ENCODE measurements around the gene PRDM16. TPM values are rescaled to one million over a fixed set of nuclear protein-coding genes. Genes with fewer than 3 reads are reported as not detected.

The PRDM16 gene
- total and polyA plus RNA-seq, 2 of the 8 experiments (the other 6 are each of a cell fraction or from before 2014, with no cell fraction given), result 0.39 to 0.43 TPM

DNA sequence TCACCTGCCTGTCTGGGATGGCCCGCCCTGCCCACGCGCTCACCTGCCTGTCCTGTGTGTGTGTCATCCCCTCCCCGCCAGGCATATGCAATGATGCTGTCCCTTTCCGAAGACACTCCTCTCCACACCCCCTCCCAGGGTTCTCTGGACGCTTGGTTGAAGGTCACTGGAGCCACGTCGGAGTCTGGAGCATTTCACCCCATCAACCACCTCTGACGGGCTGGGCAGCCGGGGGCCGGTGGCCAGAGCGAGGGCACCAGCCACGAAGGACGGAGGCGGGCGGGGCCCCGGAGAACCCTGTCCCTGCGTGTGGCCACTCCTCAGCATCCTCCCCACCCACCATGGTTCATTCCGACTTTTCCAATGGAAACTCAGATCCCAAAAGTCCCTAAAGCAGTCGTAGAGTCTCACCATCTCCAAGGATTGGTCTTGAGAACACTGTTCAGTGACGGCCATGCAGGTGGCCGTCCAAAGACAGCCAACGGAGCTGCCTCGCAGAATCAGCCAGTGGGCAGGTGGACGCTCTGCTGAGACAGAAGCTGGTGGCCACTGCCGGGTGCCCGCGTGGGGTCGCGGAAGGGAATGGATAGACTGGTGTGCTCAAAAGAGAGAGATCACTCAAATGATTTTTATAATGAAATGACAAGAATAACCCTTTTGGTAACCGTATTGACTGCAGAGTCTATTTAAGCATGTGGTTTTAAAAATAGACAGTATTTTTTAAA lies 364.8 kb downstream of the PRDM16 start:
- DNase-seq (ENCODE audit: low read depth in 1 of 2, low spot score in 2 of 2), result no peak
- 91% methylated on average over 31 of the region's 31 CpGs; no CpG with 5 or more reads in 1 of the 2 experiments for WGBS, 2 experiments (ENCODE audit: extremely low coverage in 1 of 2, insufficient coverage in 1 of 2, insufficient read length in 1 of 2, insufficient replicate concordance in 2 of 2, low coverage in 1 of 2, low lambda C conversion rate in 2 of 2, missing lambda C conversion rate in 1 of 2)
- TF ChIP-seq POU5F1 (IDR thresholded peaks at IDR 0.05; ENCODE audit: low read depth, low read length) (no peak), CBX5 (IDR thresholded peaks at IDR 0.05; ENCODE audit: low read depth, low read length) (no peak), EZH2 (IDR thresholded peaks at IDR 0.05; ENCODE audit: low read depth, low read length, severe bottlenecking) (no peak), ZNF274 (IDR thresholded peaks at IDR 0.05; ENCODE audit: borderline replicate concordance, extremely low read depth, low read length) (no peak), EGR1 (IDR thresholded peaks at IDR 0.05; ENCODE audit: borderline replicate concordance, low read depth, low read length) (no peak), SP1 (IDR thresholded peaks at IDR 0.05; ENCODE audit: low read depth, low read length) (no peak), BACH1 (IDR thresholded peaks at IDR 0.05; ENCODE audit: low read length) (no peak), RBBP5 (IDR thresholded peaks at IDR 0.05; ENCODE audit: borderline replicate concordance, low read depth, low read length) (no peak), YY1 (IDR thresholded peaks at IDR 0.05; ENCODE audit: low read depth, low read length) (no peak)
- TF ChIP-seq, protein P1, sequence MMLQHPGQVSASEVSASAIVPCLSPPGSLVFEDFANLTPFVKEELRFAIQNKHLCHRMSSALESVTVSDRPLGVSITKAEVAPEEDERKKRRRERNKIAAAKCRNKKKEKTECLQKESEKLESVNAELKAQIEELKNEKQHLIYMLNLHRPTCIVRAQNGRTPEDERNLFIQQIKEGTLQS (IDR thresholded peaks at IDR 0.05; ENCODE audit: insufficient read depth, low read depth, low read length), result no peak

More for the DNA sequence above, 364.8 kb downstream of the PRDM16 start:
- H4K20me1 ChIP-seq (replicated peaks in 1 of 2; ENCODE audit: control insufficient read depth in 1 of 2, insufficient read depth in 2 of 2, low read length in 2 of 2), result peaks cover 0 to 5% of the 10 kb centered on the region in 2 experiments
- no peak overlapping the region for H3K9ac ChIP-seq (replicated peaks in 1 of 4; ENCODE audit: extremely low read depth in 1 of 4, low read depth in 3 of 4, low read length in 3 of 4)
- no peak overlapping the region for H3K56ac ChIP-seq (replicated peaks; ENCODE audit: insufficient read length, low read depth, low read length)
- H3K23ac ChIP-seq (ENCODE audit: insufficient read length), result no peak overlapping the region
- no peak overlapping the region for H2BK5ac ChIP-seq (ENCODE audit: low read depth, low read length)
- H2AFZ ChIP-seq (ENCODE audit: low read length), result no peak overlapping the region
- H3K79me2 ChIP-seq (ENCODE audit: control insufficient read depth in 1 of 2, insufficient read depth in 2 of 2, low read length in 2 of 2), result no peaks in the 10 kb centered on the region
- H3K23me2 ChIP-seq (ENCODE audit: low read depth, low read length), result no peaks in the 10 kb centered on the region
- no peaks in the 10 kb centered on the region for H3K79me1 ChIP-seq (ENCODE audit: low read depth, low read length)
- H3K4me1 ChIP-seq (replicated peaks in 1 of 4; ENCODE audit: control insufficient read depth in 3 of 4, insufficient read depth in 4 of 4, low read length in 3 of 4), result peaks cover 0 to 5% (median 1%) of the 10 kb centered on the region in 4 experiments; a peak in 2 of 7 replicates
- H3K27ac ChIP-seq (ENCODE audit: low read depth, low read length), result no peak overlapping the region
- no peaks in the 10 kb centered on the region for H3K9me3 ChIP-seq (ENCODE audit: insufficient read depth in 2 of 2, low read depth in 1 of 2, low read length in 1 of 2)
- H4K5ac ChIP-seq (ENCODE audit: insufficient read length, low read depth, low read length), result no peak overlapping the region
- no peak overlapping the region for H4K8ac ChIP-seq (ENCODE audit: extremely low read depth, insufficient read depth, low read length)
- no peak overlapping the region for H2BK15ac ChIP-seq (ENCODE audit: low read length)
- no peaks in the 10 kb centered on the region for H3K27me3 ChIP-seq (replicated peaks in 1 of 4; ENCODE audit: control insufficient read depth in 3 of 4, extremely low read depth in 1 of 4, insufficient read depth in 3 of 4, low read length in 3 of 4)
- no peak overlapping the region for H3K18ac ChIP-seq (ENCODE audit: extremely low read depth, low read length)
- POLR2A ChIA-PET (ENCODE audit: partially characterized antibody), result no interaction called here
- no peak overlapping the region for H2BK120ac ChIP-seq (replicated peaks; ENCODE audit: low read depth, low read length)
- no peak overlapping the region for H3K14ac ChIP-seq (ENCODE audit: insufficient read length)
- H2AK5ac ChIP-seq (ENCODE audit: low read depth, low read length), result no peak overlapping the region
- H2BK20ac ChIP-seq (ENCODE audit: low read length), result no peak overlapping the region
- no peak overlapping the region for H4K91ac ChIP-seq (replicated peaks; ENCODE audit: insufficient read length, low read length)
- H3K4me2 ChIP-seq (ENCODE audit: insufficient read depth in 1 of 2, low read depth in 2 of 2, low read length in 2 of 2), result no peak overlapping the region
- no peak overlapping the region for H3K4me3 ChIP-seq (ENCODE audit: extremely low read depth in 1 of 4, insufficient read depth in 2 of 4, low read depth in 3 of 4, low read length in 4 of 4)
- no peak for FAIRE-seq
- no peak overlapping the region for H3K4ac ChIP-seq (replicated peaks; ENCODE audit: insufficient read length, low read depth, low read length)
- no peaks in the 10 kb centered on the region for H3K36me3 ChIP-seq (ENCODE audit: control insufficient read depth in 2 of 4, insufficient read depth in 4 of 4, low read length in 3 of 4)
- CTCF ChIA-PET (ENCODE audit: partially characterized antibody), result interaction anchor here (0.9 kb wide), 1 partner anchor 19 kb away, joined by 3 read pairs; no protein-coding TSS in a partner anchor
- no peak overlapping the region for H2BK12ac ChIP-seq (ENCODE audit: low read depth, low read length)

Measured in H1 (cell line).